GM12801 (cell line): ENCODE data around the gene GRWD1.

Experiments used
- TF ChIP-seq, protein P1 (sequence below): IDR thresholded peaks from one replicate; pipeline ENCODE4 v1.5.1; 2011; ENCODE audit warnings: control low read depth; ENCODE audit not compliant: insufficient read length; ENCODE audit errors: extremely low read depth

Gene GRWD1

DNA sequence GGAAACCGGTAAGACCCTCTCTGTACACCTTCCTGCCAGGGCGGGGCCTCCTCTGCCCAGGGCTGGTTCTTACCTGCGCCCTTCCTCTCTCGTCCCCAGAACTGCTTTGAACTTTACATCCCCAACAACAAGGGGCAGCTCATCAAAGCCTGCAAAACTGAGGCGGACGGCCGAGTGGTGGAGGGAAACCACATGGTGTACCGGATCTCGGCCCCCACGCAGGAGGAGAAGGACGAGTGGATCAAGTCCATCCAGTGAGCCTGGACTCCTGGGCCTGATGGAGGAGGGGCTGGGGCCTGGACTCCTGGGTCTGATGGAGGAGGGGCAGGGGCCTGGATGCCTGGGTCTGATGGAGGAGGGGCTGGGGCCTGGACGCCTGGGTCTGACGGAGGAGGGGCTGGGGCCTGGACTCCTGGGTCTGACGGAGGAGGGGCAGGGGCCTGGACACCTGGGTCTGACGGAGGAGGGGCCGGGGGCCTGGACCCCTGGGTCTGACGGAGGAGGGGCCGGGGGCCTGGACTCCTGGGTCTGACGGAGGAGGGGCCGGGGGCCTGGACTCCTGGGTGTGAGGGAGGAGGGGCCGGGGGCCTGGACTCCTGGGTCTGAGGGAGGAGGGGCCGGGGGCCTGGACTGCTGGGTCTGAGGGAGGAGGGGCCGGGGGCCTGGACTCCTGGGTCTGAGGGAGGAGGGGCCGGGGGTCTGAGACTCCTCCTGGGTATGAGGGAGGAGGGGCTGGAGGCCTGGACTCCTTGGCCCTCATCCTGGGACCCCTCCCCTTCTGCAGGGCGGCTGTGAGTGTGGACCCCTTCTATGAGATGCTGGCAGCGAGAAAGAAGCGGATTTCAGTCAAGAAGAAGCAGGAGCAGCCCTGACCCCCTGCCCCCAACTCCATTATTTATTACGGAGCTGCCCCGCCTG lies 32.8 kb downstream of the GRWD1 start:
- TF ChIP-seq, protein P1, sequence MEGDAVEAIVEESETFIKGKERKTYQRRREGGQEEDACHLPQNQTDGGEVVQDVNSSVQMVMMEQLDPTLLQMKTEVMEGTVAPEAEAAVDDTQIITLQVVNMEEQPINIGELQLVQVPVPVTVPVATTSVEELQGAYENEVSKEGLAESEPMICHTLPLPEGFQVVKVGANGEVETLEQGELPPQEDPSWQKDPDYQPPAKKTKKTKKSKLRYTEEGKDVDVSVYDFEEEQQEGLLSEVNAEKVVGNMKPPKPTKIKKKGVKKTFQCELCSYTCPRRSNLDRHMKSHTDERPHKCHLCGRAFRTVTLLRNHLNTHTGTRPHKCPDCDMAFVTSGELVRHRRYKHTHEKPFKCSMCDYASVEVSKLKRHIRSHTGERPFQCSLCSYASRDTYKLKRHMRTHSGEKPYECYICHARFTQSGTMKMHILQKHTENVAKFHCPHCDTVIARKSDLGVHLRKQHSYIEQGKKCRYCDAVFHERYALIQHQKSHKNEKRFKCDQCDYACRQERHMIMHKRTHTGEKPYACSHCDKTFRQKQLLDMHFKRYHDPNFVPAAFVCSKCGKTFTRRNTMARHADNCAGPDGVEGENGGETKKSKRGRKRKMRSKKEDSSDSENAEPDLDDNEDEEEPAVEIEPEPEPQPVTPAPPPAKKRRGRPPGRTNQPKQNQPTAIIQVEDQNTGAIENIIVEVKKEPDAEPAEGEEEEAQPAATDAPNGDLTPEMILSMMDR = no peak

DNA sequence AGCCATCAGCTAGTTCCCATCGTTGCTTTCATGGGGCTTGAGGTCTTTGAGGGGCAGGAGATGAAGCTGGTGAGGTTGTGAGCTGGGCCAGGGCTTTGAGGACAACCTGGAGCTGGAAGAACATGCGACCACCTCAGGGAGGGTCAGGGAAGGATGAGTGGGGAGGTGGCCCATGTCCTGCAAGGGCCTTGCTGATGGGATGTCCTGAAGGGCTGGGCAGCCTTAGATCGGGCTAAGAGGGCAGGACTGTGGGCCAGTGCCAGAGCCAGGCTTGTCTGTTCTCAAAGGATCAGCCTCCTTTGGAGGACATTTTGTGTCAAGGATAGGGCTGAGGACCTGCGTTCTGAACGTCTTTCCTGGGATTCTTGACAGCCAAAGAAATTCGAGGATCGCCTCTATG lies 33.9 kb downstream of the GRWD1 start:
- TF ChIP-seq, protein P1 = no peak

DNA sequence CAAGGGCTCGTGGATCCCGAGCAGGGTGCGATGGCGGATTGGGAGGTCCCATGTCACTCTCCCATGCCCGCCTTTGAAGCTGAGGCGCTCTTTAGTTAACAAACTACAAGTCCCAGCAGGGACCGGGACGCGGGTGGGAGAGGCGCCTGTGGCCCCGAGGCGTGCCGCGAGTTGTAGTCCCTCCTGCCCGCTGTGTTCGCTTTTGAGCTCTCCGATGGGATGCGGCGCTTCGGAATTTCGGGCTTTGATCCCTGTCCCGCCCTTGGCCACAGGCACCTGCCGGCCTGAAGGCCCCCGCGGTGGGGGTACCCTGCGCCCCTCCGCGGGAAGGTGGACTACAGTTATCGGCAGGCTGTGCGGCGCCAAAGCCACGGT lies 34.4 kb downstream of the GRWD1 start:
- TF ChIP-seq, protein P1 = no peak

DNA sequence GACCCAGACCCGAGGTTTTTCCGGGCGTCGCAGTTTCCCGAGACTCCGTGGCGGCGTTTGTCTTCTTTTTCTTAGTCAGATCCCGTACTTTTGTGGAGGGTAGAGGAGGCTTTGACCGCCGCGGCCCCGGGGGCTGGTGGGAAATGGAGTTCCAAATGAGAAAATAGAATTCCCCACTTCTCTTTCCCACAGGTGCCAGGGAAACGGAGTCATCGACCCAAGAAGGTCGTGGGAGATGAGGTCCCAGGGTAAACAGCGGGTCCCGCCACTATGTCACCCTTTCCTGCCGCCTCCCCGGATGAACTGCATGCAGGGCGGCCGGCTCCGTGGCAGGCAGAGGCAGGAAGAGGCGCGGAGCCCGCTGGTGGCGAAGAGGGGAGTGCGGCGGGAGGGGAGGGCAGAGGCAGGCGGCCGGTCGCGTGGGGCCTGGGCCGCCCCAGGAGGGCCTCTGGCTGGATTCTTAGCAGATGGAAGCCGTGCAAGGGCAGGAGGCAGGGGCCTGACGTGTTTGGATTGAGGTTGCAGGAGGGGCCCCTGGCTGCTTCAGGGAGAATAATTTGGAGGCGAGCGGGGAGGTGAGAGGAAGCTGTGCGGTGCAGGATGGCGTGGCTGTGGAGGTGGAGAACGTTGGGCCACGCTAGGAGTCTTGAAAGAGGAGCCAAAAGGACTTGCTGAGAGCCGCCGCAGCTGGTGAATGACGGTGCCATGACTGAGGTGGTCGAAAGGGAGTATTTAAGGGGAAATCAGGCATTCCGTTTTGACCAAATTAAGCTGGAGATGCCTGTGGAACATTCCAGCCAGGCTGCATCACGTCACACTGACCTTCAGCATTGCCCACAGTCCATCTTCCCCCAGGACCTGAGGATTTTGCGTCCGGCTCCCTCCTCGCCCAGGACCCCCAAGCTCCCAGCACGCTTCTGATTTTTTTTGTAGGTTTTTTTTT lies 35.0 kb downstream of the GRWD1 start:
- TF ChIP-seq, protein P1 = no peak

DNA sequence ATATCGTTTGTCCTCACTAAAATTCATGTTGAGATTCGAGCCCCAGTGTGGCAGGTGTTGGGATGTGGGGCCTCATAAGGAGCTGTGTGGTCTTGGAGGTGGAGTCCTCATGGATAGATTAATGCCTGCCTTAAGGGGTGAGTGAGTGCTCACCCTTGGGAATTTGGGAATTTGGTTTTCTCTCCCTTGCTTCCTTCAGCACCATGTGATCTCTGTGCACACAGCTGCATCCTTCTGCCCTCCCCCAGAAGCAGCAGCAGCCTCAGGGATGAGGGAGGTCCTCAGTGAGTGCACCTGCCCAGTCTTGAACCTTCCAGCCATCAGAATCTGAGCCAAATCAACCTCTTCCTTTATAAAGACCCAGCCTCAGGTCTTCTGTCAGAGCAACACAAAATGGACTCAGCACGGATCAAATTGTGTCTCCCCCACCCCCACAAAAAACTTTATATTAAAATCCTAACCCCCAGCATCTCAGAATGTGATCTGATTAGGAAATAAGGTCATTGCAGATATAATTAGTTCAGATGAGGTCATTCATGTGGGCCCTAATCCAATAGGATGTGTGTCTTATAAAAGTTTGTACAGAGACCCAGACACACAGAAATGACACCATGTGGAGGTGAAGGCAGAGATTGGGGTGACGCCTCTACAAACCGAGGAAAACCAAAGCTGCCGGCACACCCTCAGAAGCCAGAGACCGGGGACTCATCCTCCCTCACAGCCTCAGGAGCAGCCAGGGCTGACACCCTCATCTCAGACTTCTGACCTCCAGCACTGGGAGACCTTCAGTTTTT lies 36.3 kb downstream of the GRWD1 start:
- TF ChIP-seq, protein P1 = no peak

DNA sequence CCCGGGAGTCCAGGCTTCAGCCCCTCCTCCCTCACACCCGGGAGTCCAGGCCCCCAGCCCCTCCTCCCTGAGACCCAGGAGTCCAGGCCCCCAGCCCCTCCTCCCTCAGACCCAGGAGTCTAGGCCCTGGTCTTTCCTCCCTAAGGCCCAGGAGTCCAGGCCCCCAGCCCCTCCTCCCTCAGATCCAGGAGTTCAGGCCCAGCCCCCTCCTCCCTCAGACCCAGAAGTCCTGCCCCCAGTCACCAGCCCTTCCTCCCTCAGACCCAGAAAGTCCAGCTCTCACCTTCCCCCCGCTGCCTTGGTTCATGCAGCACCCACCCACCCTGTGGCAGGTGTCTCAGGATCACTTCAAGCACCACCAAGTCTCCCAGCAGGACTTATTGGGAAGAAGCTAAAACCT lies 37.5 kb downstream of the GRWD1 start:
- TF ChIP-seq, protein P1 = no peak
